NCI-H2227 treated with DMSO at 0.1 percent for 48 hours (cell line): ENCODE data around the gene MAP3K10.

Experiments
- DNase-seq: peaks from one replicate; lab custom pipeline; 2025; lab: John Stamatoyannopoulos, UW

Gene MAP3K10

DNA sequence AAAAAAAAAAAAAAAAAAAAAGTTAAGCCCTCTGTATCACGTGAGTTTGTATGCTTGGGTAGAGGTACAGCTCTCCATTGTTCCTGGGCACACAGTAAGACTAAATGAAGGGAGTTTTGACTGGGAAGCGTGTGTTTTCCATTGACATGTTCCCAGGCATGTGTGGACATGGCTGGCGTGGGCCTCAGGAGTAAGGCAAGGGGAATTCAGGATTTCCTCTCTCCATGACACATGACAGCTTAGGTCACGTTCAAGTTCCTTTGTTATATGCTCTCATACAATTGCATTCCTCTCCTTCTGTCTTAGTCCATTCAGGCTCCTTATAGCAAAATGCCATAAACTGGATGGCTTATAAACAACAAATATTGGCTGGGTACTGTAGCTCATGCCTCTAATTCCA lies 17.1 kb upstream of the MAP3K10 start:
- DNase-seq, result no peak

GRCh38 chr19:40175820-40176219 lies 15.4 kb upstream of the MAP3K10 start:
- DNase-seq, result no peak

DNA sequence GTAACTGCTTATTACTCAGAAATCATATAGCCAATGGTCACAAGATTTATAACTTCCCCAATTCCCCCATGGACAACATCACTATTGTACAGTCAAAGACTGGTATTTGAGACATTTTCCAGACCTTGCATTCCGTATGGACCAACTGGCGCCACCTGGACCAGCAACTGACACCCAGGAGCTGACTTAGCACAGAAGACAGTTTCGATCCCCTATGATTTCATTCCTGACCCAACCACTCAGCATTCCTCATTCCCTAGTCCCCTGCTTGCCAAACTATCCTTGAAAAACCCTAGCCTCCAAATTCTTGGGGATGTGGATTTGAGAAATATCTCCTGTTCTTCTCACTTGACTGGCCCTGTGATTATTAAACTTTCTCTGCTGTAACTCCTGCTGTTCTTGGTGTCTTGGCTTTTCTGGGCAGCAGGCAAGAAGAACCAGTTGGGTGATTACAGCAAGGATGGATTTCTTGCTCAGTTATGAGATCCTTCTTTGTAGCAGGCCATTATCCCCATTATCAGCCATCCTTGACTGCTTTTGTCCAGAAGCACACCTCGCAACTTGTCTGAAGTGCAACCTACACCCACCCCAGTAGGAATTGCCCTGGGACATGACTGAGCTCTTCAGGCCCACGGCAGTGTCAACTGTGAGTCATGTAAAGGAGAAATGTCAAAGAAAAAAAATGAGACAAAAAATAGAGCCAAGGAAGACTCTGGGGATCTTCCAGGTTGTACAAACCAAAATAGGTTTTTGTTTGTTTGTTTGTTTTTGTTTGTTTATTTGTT lies 13.7 kb upstream of the MAP3K10 start:
- no peak for DNase-seq

GRCh38 chr19:40178756-40179155 lies 12.5 kb upstream of the MAP3K10 start:
- DNase-seq, result no peak

GRCh38 chr19:40184273-40184672 lies 7.0 kb upstream of the MAP3K10 start:
- DNase-seq, result no peak

DNA sequence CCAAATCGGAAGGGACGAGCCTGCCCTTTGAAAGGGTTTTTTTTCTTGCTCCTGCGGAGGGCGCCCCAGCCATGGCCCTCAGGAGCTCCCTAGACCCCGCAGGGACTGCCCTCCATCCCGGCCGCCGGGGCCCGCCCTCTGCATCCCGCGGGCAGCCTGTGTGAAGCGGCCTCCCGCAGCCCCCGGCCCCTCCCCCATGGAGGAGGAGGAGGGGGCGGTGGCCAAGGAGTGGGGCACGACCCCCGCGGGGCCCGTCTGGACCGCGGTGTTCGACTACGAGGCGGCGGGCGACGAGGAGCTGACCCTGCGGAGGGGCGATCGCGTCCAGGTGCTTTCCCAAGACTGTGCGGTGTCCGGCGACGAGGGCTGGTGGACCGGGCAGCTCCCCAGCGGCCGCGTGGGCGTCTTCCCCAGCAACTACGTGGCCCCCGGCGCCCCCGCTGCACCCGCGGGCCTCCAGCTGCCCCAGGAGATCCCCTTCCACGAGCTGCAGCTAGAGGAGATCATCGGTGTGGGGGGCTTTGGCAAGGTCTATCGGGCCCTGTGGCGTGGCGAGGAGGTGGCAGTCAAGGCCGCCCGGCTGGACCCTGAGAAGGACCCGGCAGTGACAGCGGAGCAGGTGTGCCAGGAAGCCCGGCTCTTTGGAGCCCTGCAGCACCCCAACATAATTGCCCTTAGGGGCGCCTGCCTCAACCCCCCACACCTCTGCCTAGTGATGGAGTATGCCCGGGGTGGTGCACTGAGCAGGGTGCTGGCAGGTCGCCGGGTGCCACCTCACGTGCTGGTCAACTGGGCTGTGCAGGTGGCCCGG lies 815 bp downstream of the MAP3K10 start:
- no peak for DNase-seq

GRCh38 chr19:40192758-40193586 lies 1.7 kb downstream of the MAP3K10 start:
- DNase-seq, result no peak

- no peak for DNase-seq
Measured at GRCh38 chr19:40193587-40193849, 2.3 kb downstream of the MAP3K10 start.

DNA sequence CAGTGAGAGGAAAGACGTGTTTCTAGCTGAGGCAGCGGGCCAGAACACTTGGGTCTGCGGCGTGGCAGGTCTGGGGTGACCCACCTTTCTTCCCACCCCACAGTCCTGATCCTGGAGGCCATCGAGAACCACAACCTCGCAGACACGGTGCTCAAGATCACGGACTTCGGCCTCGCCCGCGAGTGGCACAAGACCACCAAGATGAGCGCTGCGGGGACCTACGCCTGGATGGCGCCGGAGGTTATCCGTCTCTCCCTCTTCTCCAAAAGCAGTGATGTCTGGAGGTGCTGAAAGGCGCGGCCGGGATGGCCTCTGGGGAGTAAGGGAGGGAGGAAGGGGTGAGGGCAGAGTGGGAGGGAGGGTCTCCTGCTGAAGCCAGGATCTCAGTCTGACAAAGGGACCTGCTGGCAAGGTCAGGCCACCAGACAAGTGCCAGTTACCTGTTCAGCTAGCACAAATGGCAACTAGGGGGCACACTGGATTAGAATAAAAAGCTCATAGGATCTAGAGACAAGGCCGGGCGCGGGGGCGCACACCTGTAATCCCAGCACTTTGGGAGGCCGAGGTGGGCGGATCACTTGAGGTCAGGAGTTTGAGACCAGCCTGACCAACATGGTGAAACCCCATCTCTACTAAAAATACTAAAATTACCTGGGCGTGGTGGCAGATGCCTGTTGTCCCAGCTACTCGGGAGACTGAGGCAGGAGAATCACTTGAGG lies 7.2 kb downstream of the MAP3K10 start:
- no peak for DNase-seq

GRCh38 chr19:40200341-40201099 lies 9.3 kb downstream of the MAP3K10 start:
- no peak for DNase-seq

- DNase-seq, result no peak
Measured at GRCh38 chr19:40204381-40204780, 13.2 kb downstream of the MAP3K10 start.

- no peak for DNase-seq
Measured at GRCh38 chr19:40205760-40206159, 14.5 kb downstream of the MAP3K10 start.

- DNase-seq, result no peak
Measured at GRCh38 chr19:40208602-40209001, 17.4 kb downstream of the MAP3K10 start.

- no peak for DNase-seq
Measured at GRCh38 chr19:40210889-40211288, 19.7 kb downstream of the MAP3K10 start.

DNA sequence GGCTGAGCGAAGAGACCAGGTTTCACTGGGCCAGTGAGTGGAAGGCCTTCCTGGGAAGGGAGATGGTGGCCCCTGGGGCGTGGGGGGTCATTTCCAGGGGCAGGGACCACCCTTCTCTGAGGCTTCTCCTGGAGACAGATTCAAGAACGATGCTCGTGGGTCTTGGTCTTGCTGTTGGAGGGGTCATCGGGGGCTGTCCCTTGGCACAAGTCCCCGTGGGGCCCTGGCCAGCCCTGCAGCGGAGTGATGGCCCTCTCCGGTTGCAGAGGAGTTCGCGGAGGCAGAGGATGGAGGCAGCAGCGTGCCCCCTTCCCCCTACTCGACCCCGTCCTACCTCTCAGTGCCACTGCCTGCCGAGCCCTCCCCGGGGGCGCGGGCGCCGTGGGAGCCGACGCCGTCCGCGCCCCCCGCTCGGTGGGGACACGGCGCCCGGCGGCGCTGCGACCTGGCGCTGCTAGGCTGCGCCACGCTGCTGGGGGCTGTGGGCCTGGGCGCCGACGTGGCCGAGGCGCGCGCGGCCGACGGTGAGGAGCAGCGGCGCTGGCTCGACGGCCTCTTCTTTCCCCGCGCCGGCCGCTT lies 22.1 kb downstream of the MAP3K10 start:
- no peak for DNase-seq

GRCh38 chr19:40213882-40214570 lies 22.8 kb downstream of the MAP3K10 start:
- DNase-seq, result no peak

DNA sequence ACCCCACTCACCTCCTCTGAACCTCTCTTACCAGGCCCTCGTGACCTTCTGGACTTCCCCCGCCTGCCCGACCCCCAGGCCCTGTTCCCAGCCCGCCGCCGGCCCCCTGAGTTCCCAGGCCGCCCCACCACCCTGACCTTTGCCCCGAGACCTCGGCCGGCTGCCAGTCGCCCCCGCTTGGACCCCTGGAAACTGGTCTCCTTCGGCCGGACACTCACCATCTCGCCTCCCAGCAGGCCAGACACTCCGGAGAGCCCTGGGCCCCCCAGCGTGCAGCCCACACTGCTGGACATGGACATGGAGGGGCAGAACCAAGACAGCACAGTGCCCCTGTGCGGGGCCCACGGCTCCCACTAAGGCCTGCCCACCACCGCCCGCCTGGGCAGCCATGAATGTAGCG lies 23.7 kb downstream of the MAP3K10 start:
- DNase-seq, result no peak

- DNase-seq, result no peak
Measured at GRCh38 chr19:40216013-40216776, 25.0 kb downstream of the MAP3K10 start.

GRCh38 chr19:40216777-40217026 lies 25.5 kb downstream of the MAP3K10 start:
- DNase-seq, result no peak
